Adipocyte (in vitro differentiated cells): ENCODE measurements around the gene ECSIT.
"Not testable (repeated sequence)": the region's sequence is repeated elsewhere in the genome, so short reads cannot be mapped to it uniquely, and the experiment has no call there.

Experiments used
- DNase-seq: peaks from one replicate; pipeline ENCODE4 v3.0.0-alpha.2; 2015; ENCODE audit warnings: low read depth
- H3K27me3 ChIP-seq: replicated peaks from 2 replicates; pipeline ENCODE4 v1.7.0; 2013; ENCODE audit warnings: mild to moderate bottlenecking, low read length, moderate library complexity; ENCODE audit not compliant: control insufficient read depth, insufficient read depth
- H3K36me3 ChIP-seq: 2 replicates; pipeline ENCODE4 v1.7.0; 2013; ENCODE audit warnings: low read length, mild to moderate bottlenecking, moderate library complexity; ENCODE audit not compliant: control insufficient read depth, insufficient read depth, severe bottlenecking
- H3K4me1 ChIP-seq: 2 replicates; pipeline ENCODE4 v1.7.0; 2013; ENCODE audit warnings: mild to moderate bottlenecking, low read length, moderate library complexity; ENCODE audit not compliant: control insufficient read depth, insufficient read depth
- H3K4me3 ChIP-seq: 2 replicates; pipeline ENCODE4 v1.7.0; 2013; ENCODE audit warnings: mild to moderate bottlenecking, low read length, moderate library complexity
- H3K9ac ChIP-seq: 2 replicates; pipeline ENCODE4 v1.7.0; 2013; ENCODE audit warnings: mild to moderate bottlenecking, low read length, moderate library complexity
- H3K9me3 ChIP-seq: 2 replicates; pipeline ENCODE4 v1.7.0; 2013; ENCODE audit warnings: mild to moderate bottlenecking, low read length, moderate library complexity; ENCODE audit not compliant: control insufficient read depth

Gene ECSIT

DNA sequence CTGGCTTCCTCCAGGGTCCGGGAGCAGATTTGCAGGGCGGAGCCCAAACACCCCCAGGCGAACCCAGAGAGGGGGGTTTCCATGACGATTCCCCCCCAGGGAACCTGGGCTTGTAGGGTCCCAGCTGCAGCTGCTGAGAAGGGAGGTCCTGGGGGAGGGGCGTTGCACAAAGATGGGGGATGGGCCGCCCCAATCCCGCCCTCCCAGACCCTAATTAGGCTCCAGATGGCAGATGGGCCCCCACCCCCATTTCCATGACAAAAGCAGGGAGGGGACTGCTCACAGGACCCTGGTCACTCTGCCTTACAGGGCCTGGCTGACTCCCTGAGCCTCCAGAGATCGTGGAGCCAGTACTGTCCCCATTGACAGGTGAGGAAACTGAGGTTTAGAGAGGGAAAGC is 63.3 kb downstream of the ECSIT start:
- no peak overlapping the region for H3K9ac ChIP-seq
- H3K36me3 ChIP-seq = no peaks in the 10 kb centered on the region
- peaks cover under 1% of the 10 kb centered on the region for H3K27me3 ChIP-seq
- H3K4me3 ChIP-seq = no peak overlapping the region
- no peaks in the 10 kb centered on the region for H3K4me1 ChIP-seq
- H3K9me3 ChIP-seq = no peaks in the 10 kb centered on the region
- DNase-seq = no peak

- Histone ChIP-seq H3K4me1 (no peaks in the 10 kb centered on the region), H3K9me3 (no peaks in the 10 kb centered on the region), H3K27me3 (peaks cover 9% of the 10 kb centered on the region), H3K36me3 (no peaks in the 10 kb centered on the region), H3K4me3 (no peak overlapping the region), H3K9ac (no peak overlapping the region)
- DNase-seq = no peak
Measured at GRCh38 chr19:11464333-11465265, 64.3 kb downstream of the ECSIT start.

GRCh38 chr19:11463391-11463790 is 65.5 kb downstream of the ECSIT start:
- Histone ChIP-seq H3K36me3 (no peaks in the 10 kb centered on the region), H3K4me3 (no peak overlapping the region), H3K4me1 (no peaks in the 10 kb centered on the region), H3K27me3 (peaks cover 14% of the 10 kb centered on the region), H3K9ac (no peak overlapping the region), H3K9me3 (no peaks in the 10 kb centered on the region)
- no peak for DNase-seq

DNA sequence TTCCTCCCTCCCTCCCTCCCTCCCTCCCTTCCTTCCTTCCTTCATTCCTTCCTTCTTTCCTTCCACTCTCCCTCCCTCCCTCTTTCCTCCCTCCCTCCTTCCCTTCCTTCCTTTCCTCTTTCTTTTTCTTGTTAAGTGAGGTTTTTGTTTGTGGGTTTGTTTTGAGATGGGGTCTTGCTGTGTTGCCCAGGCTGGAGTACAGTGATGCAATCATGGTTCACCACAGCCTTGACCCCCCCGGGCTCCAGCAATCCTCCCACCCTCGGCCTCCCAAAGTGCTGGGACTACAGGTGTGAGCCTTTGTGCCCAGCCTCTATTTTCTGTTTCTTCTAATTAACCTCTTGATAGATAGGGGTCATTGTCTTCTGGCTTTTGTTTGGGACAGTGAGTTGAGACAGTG is 67.5 kb downstream of the ECSIT start:
- Histone ChIP-seq H3K9ac (no peak overlapping the region), H3K36me3 (no peaks in the 10 kb centered on the region), H3K4me3 (no peak overlapping the region), H3K9me3 (no peaks in the 10 kb centered on the region), H3K4me1 (no peaks in the 10 kb centered on the region), H3K27me3 (peaks cover 27% of the 10 kb centered on the region)
- no peak for DNase-seq

GRCh38 chr19:11460207-11460606 is 68.7 kb downstream of the ECSIT start:
- no peak overlapping the region for H3K4me3 ChIP-seq
- no peak for DNase-seq
- H3K36me3 ChIP-seq = no peaks in the 10 kb centered on the region

DNA sequence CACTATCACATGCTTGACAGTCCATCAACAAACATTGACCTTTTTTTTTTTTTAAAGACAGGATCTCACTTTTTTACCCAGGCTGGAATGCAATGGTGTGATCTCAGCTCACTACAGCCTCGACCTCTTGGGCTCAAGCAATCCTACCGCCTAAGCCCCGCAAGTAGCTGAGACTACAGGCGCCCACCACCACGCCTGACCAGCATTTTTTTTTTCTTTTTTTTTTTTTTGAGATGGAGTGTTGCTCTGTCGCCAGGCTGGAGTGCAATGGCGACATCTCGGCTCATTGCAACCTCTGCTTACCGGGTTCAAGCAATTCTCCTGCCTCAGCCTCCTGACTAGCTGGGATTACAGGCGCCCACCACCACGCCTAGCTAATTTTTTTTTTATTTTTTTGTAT is 70.0 kb downstream of the ECSIT start:
- DNase-seq, H3K9me3 ChIP-seq, H3K4me1 ChIP-seq, H3K4me3 ChIP-seq, H3K36me3 ChIP-seq, H3K9ac ChIP-seq: not testable (repeated sequence)
- H3K27me3 ChIP-seq = peaks cover 27% of the 10 kb centered on the region

More at GRCh38 chr19:11460207-11460606, 68.7 kb downstream of the ECSIT start:
- Histone ChIP-seq H3K4me1 (no peaks in the 10 kb centered on the region), H3K9me3 (no peaks in the 10 kb centered on the region), H3K27me3 (peaks cover 27% of the 10 kb centered on the region), H3K9ac (no peak overlapping the region)

DNA sequence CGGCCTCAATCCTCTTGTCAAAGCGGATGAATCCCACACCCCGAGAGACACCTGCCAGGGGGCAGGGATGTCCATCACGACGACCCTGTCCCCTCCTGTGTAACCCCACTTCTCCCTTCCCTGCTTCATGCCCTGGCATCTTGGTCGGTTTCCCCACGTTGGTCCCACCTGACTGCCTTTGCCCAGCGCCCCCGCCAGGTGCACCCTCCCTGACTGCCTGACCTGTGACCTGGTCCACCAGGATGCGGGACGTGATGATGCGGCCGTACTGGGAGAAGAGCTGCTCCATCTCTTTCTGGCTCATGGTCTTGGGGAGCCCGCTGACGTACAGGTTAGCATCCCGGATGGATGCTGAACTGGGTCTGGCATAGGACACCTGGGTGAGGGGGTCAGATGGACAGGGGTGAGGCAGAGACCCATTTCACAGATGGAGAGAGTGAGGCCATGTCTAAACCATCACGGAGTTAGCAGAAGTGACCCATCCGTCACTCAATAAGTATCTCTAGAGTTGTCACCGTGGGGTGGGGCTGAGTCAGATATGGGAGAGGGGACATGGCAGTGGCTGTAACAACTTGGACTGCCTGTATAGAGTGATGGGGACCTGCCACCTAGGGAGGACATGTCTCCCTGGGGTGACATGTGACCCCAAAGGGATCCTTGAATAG is 70.6 kb downstream of the ECSIT start:
- no peaks in the 10 kb centered on the region for H3K4me1 ChIP-seq
- H3K27me3 ChIP-seq = peaks cover 27% of the 10 kb centered on the region
- no peaks in the 10 kb centered on the region for H3K36me3 ChIP-seq
- no peaks in the 10 kb centered on the region for H3K9me3 ChIP-seq
- DNase-seq = no peak
- H3K9ac ChIP-seq = no peak overlapping the region
- H3K4me3 ChIP-seq = no peak overlapping the region

DNA sequence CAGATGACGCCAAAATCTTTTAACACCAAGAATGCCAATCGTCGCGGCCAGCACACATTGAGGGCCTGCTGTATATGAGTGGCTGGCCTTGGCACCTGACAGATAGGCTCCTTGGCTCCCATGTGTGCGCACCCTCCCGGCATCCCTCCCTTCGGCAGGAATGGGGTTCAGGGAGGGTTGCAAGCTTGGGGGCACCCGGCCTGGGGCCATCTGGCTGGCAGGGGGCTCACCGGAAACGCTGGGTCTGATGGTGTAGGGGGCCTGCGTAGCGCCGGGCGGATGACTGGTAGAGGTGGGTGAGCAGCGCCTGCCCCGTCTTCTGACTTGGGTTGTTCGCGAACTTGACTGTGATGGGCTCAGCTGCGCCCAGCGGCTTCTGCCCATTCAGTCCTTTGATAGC is 71.1 kb downstream of the ECSIT start:
- DNase-seq = no peak
- H3K9me3 ChIP-seq = no peaks in the 10 kb centered on the region
- no peak overlapping the region for H3K4me3 ChIP-seq
- H3K4me1 ChIP-seq = no peaks in the 10 kb centered on the region
- no peaks in the 10 kb centered on the region for H3K36me3 ChIP-seq
- no peak overlapping the region for H3K9ac ChIP-seq
- peaks cover 27% of the 10 kb centered on the region for H3K27me3 ChIP-seq

DNA sequence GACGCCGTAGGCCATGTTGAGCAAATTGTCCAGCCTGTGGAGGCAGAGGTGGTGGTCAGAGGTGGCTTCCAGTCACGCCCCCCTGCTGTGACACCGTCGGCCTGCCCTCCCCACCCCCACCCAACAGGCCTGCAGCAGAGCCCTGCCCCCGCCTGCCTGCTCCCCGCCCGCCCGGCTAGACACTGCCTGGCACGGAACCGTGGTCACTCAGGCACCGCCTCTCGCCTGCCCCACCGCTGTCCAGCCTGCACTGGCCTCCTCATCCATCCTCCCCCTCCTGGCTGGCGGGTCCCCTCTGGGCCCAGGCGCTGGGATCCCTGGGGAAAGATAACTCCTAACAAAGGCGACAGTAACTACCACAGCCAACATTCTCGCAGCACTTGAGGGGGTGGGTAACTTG is 71.8 kb downstream of the ECSIT start:
- Histone ChIP-seq H3K27me3 (peaks cover 27% of the 10 kb centered on the region), H3K4me1 (no peaks in the 10 kb centered on the region), H3K9ac (no peak overlapping the region), H3K9me3 (no peaks in the 10 kb centered on the region), H3K4me3 (no peak overlapping the region), H3K36me3 (no peaks in the 10 kb centered on the region)
- DNase-seq = no peak

- DNase-seq = no peak
- H3K4me3 ChIP-seq = no peak overlapping the region
- H3K9ac ChIP-seq = no peak overlapping the region
- no peaks in the 10 kb centered on the region for H3K9me3 ChIP-seq
- H3K4me1 ChIP-seq = no peaks in the 10 kb centered on the region
- H3K36me3 ChIP-seq = no peaks in the 10 kb centered on the region
- peaks cover 27% of the 10 kb centered on the region for H3K27me3 ChIP-seq
Measured at GRCh38 chr19:11456659-11457058, 72.3 kb downstream of the ECSIT start.
